ENCODE results near the gene MIEF1.

The MIEF1 gene

GRCh38 chr22:39502109-39502788 is at the start of gene MIEF1:
TSS of gene MIEF1 (plus strand) at chr22:39502290. CDS start at chr22:39511295, 9,005 bp downstream.
- in situ Hi-C loops (cut with MboI; ENCODE audit: low sequenced_read_pairs), result no loop called here

GRCh38 chr22:39452740-39453040 is 49.4 kb upstream of the MIEF1 start:
- in situ Hi-C loops (cut with MboI; ENCODE audit: low sequenced_read_pairs), result no loop called here

GRCh38 chr22:39453765-39454378 is 48.2 kb upstream of the MIEF1 start:
- in situ Hi-C loops (cut with MboI; ENCODE audit: low sequenced_read_pairs), result no loop called here

- in situ Hi-C loops (cut with MboI; ENCODE audit: low sequenced_read_pairs), result no loop called here
Observed at GRCh38 chr22:39454385-39454871, 47.7 kb upstream of the MIEF1 start.

GRCh38 chr22:39456522-39457197 is 45.4 kb upstream of the MIEF1 start, which contains the start of gene MGAT3:
TSS of gene MGAT3 (plus strand) at chr22:39457012. CDS start at chr22:39487348, 30,336 bp downstream.
- in situ Hi-C loops (cut with MboI; ENCODE audit: low sequenced_read_pairs), result no loop called here

GRCh38 chr22:39457198-39457555 is 44.9 kb upstream of the MIEF1 start:
- in situ Hi-C loops (cut with MboI; ENCODE audit: low sequenced_read_pairs), result no loop called here

GRCh38 chr22:39457556-39458443 is 44.3 kb upstream of the MIEF1 start:
- in situ Hi-C loops (cut with MboI; ENCODE audit: low sequenced_read_pairs), result no loop called here

- in situ Hi-C loops (cut with MboI; ENCODE audit: low sequenced_read_pairs), result no loop called here
Observed at GRCh38 chr22:39458444-39459083, 43.5 kb upstream of the MIEF1 start.

- in situ Hi-C loops (cut with MboI; ENCODE audit: low sequenced_read_pairs), result no loop called here
Observed at GRCh38 chr22:39459681-39460080, 42.4 kb upstream of the MIEF1 start.

- in situ Hi-C loops (cut with MboI; ENCODE audit: low sequenced_read_pairs), result no loop called here
Observed at GRCh38 chr22:39462443-39463221, 39.5 kb upstream of the MIEF1 start.

- in situ Hi-C loops (cut with MboI; ENCODE audit: low sequenced_read_pairs), result no loop called here
Observed at GRCh38 chr22:39463277-39463676, 38.8 kb upstream of the MIEF1 start.

GRCh38 chr22:39463931-39464390 is 38.1 kb upstream of the MIEF1 start:
- in situ Hi-C loops (cut with MboI; ENCODE audit: low sequenced_read_pairs), result no loop called here

- in situ Hi-C loops (cut with MboI; ENCODE audit: low sequenced_read_pairs), result no loop called here
Observed at GRCh38 chr22:39466228-39467006, 35.7 kb upstream of the MIEF1 start.

- in situ Hi-C loops (cut with MboI; ENCODE audit: low sequenced_read_pairs), result no loop called here
Observed at GRCh38 chr22:39467390-39467895, 34.6 kb upstream of the MIEF1 start.

GRCh38 chr22:39468487-39469325 is 33.4 kb upstream of the MIEF1 start:
- in situ Hi-C loops (cut with MboI; ENCODE audit: low sequenced_read_pairs), result no loop called here

GRCh38 chr22:39469326-39469680 is 32.8 kb upstream of the MIEF1 start:
- in situ Hi-C loops (cut with MboI; ENCODE audit: low sequenced_read_pairs), result no loop called here

GRCh38 chr22:39469681-39470450 is 32.2 kb upstream of the MIEF1 start:
- in situ Hi-C loops (cut with MboI; ENCODE audit: low sequenced_read_pairs), result no loop called here
